ENCODE results near the gene FSD1L. TPM values are rescaled to one million over a fixed set of nuclear protein-coding genes. Genes with fewer than 3 reads are reported as not detected.
A peak's percentile ranks its signal among the peaks of the same experiment; 100 is the strongest.

FSD1L gene
- total and polyA plus RNA-seq, 2 of the 13 experiments (the other 11 are each of a cell fraction or from before 2014, with no cell fraction given), result 4.1 to 5.1 TPM

DNA sequence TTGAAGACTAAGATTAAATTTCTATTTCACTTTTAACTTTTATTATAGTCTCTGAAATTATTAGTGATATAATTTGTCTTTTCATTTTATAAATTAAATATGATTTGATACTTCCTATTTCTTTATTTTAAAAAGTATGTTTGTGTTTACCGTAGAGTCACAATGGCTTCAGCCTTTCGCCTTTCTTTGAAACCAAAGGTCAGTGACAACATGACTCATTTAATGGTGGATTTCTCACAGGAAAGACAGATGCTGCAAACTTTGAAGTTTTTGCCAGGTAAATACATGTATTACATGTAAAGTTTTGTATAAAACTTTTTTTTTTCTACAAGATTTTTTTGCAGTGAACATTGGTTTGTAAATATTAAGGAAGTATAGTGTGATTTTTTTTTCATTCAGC lies 36.4 kb downstream of the FSD1L start (continued):
- TF ChIP-seq JDP2 (CRISPR knock-in tag; IDR thresholded peaks at IDR 0.05; ENCODE audit: borderline replicate concordance) (no peak), ZNF235 (CRISPR knock-in tag; IDR thresholded peaks at IDR 0.05; ENCODE audit: borderline replicate concordance) (no peak), ZNF569 (CRISPR knock-in tag; IDR thresholded peaks at IDR 0.05; ENCODE audit: borderline replicate concordance) (no peak), PPARG (CRISPR knock-in tag; conservative IDR thresholded peaks at IDR 0.05) (0 out of 2 replicates have a peak, but pooled peaks have one; percentile 9), FOSL2 (CRISPR knock-in tag; IDR thresholded peaks at IDR 0.05) (peak; percentile 74), GATAD2A (CRISPR knock-in tag; IDR thresholded peaks at IDR 0.05) (0 out of 2 replicates have a peak, but pooled peaks have one; percentile 19), SMAD1 (CRISPR knock-in tag; IDR thresholded peaks at IDR 0.05; ENCODE audit: borderline replicate concordance, low read depth) (no peak), ZNF331 (CRISPR knock-in tag; IDR thresholded peaks at IDR 0.05) (no peak), NR3C1 (CRISPR knock-in tag; IDR thresholded peaks at IDR 0.05) (no peak), ZEB1 (IDR thresholded peaks at IDR 0.05; ENCODE audit: insufficient replicate concordance, low read depth) (no peak)
- TF ChIP-seq, protein P1, sequence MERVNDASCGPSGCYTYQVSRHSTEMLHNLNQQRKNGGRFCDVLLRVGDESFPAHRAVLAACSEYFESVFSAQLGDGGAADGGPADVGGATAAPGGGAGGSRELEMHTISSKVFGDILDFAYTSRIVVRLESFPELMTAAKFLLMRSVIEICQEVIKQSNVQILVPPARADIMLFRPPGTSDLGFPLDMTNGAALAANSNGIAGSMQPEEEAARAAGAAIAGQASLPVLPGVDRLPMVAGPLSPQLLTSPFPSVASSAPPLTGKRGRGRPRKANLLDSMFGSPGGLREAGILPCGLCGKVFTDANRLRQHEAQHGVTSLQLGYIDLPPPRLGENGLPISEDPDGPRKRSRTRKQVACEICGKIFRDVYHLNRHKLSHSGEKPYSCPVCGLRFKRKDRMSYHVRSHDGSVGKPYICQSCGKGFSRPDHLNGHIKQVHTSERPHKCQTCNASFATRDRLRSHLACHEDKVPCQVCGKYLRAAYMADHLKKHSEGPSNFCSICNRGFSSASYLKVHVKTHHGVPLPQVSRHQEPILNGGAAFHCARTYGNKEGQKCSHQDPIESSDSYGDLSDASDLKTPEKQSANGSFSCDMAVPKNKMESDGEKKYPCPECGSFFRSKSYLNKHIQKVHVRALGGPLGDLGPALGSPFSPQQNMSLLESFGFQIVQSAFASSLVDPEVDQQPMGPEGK (CRISPR knock-in tag; IDR thresholded peaks at IDR 0.05), result no peak
- TF ChIP-seq, protein P2, sequence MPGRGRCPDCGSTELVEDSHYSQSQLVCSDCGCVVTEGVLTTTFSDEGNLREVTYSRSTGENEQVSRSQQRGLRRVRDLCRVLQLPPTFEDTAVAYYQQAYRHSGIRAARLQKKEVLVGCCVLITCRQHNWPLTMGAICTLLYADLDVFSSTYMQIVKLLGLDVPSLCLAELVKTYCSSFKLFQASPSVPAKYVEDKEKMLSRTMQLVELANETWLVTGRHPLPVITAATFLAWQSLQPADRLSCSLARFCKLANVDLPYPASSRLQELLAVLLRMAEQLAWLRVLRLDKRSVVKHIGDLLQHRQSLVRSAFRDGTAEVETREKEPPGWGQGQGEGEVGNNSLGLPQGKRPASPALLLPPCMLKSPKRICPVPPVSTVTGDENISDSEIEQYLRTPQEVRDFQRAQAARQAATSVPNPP (CRISPR knock-in tag; IDR thresholded peaks at IDR 0.05), result no peak

DNA sequence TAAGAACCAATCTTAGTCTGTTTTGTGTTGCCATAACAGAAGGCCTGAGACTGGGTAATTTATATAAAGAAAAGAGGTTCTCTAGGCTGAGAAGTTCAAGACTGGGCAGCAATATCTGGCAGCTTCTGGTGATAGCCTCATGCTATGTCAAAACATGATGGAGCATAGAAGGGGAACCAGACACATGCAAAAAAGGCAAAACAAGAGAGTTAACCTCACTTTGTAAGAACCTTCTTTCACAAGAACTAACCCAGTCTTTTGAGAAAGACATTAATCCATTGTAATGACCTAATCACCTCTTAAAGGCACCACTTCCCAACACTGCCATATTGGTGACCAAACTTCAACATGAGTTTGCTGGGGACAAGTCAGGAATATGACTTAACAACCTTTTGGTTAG lies 37.3 kb downstream of the FSD1L start:
- Histone ChIP-seq H3K4me2 (ENCODE audit: low read depth, low read length) (no peak overlapping the region), H3K4me1 (ENCODE audit: insufficient read depth, low read length) (peaks cover 5% of the 10 kb centered on the region; the same call in 1 of the 2 replicates), H3K4me3 (replicated peaks in 1 of 3; ENCODE audit: insufficient read depth in 1 of 3, low read depth in 2 of 3, low read length in 3 of 3) (no peak overlapping the region), H3K9ac (ENCODE audit: insufficient read depth, low read depth, low read length) (no peak overlapping the region), H3K27me3 (ENCODE audit: control insufficient read depth in 1 of 2, insufficient read depth in 2 of 2, low read length in 2 of 2) (no peaks in the 10 kb centered on the region), H3K27ac (ENCODE audit: extremely low read length, insufficient read depth, low read length) (no peak overlapping the region), H4K20me1 (ENCODE audit: insufficient read depth, low read length) (no peaks in the 10 kb centered on the region), H3K9me3 (ENCODE audit: low read length) (no peaks in the 10 kb centered on the region), H2AFZ (ENCODE audit: low read length) (no peak overlapping the region), H3K79me2 (ENCODE audit: insufficient read depth, low read length) (no peaks in the 10 kb centered on the region), H3K36me3 (replicated peaks in 1 of 2; ENCODE audit: control insufficient read depth in 1 of 2, insufficient read depth in 2 of 2, low read length in 2 of 2) (peaks cover 0 to 13% of the 10 kb centered on the region in 2 experiments; a peak in 3 of 5 replicates)
- ChIA-PET POLR2A (no interaction called here), CTCF (ENCODE audit: low intra/inter-chr PET ratio, low total read pairs) (no interaction called here)
- intact Hi-C loops (cut with micrococcal nuclease; ENCODE audit: unreplicated experiment) (no loop called here), in situ Hi-C loops (cut with HindIII; ENCODE audit: extremely low pct_ligation_motif_present, low pct_unique_long_range_greater_than_20kb) (no loop called here)
- ATAC-seq, result no peak
- BruUV-seq (replicated peaks), result no TSS peak
- FAIRE-seq, result no peak
- no peak for DNase-seq (ENCODE audit: low spot score)
- TF ChIP-seq NFIB (CRISPR knock-in tag; IDR thresholded peaks at IDR 0.05; ENCODE audit: borderline replicate concordance) (no peak), GZF1 (CRISPR knock-in tag; IDR thresholded peaks at IDR 0.05) (no peak), ZFX (CRISPR knock-in tag; IDR thresholded peaks at IDR 0.05; ENCODE audit: low read depth) (no peak), XRCC5 (optimal IDR thresholded peaks at IDR 0.05; ENCODE audit: low read length) (no peak), ZNF552 (CRISPR knock-in tag; IDR thresholded peaks at IDR 0.05; ENCODE audit: borderline replicate concordance) (no peak), ARID2 (CRISPR knock-in tag; IDR thresholded peaks at IDR 0.05; ENCODE audit: borderline replicate concordance) (no peak), ZZZ3 (CRISPR knock-in tag; IDR thresholded peaks at IDR 0.05; ENCODE audit: borderline replicate concordance) (no peak), ZNF12 (CRISPR knock-in tag; IDR thresholded peaks at IDR 0.05) (no peak)
- TF ChIP-seq, protein P3, sequence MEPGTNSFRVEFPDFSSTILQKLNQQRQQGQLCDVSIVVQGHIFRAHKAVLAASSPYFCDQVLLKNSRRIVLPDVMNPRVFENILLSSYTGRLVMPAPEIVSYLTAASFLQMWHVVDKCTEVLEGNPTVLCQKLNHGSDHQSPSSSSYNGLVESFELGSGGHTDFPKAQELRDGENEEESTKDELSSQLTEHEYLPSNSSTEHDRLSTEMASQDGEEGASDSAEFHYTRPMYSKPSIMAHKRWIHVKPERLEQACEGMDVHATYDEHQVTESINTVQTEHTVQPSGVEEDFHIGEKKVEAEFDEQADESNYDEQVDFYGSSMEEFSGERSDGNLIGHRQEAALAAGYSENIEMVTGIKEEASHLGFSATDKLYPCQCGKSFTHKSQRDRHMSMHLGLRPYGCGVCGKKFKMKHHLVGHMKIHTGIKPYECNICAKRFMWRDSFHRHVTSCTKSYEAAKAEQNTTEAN (CRISPR knock-in tag; conservative IDR thresholded peaks at IDR 0.05), result no peak
- TF ChIP-seq, protein P4, sequence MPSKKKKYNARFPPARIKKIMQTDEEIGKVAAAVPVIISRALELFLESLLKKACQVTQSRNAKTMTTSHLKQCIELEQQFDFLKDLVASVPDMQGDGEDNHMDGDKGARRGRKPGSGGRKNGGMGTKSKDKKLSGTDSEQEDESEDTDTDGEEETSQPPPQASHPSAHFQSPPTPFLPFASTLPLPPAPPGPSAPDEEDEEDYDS (CRISPR knock-in tag; IDR thresholded peaks at IDR 0.05), result no peak

Data from HepG2 (cell line).